ENCODE measurements around the gene SLC22A23.

DNA sequence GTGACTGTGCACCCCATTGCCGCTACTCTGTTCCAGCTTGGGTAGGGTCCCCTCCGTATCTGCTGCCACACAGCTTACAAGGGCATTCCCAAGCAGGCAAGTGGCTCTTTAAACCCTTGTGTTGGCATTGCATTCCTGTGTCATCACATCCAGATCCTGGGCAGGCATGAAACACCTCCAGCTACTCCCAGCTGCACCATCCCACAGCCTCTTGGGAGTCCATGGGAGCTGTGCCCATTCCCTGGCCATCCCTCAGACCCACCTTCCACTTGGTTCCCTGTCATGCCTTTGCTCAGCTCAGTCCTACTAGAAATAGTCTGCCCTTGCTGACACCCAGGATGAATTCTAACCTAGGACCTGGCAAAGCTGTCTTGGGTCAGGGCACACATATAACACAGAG lies 110.4 kb downstream of the SLC22A23 start:
- TF ChIP-seq, protein P1, sequence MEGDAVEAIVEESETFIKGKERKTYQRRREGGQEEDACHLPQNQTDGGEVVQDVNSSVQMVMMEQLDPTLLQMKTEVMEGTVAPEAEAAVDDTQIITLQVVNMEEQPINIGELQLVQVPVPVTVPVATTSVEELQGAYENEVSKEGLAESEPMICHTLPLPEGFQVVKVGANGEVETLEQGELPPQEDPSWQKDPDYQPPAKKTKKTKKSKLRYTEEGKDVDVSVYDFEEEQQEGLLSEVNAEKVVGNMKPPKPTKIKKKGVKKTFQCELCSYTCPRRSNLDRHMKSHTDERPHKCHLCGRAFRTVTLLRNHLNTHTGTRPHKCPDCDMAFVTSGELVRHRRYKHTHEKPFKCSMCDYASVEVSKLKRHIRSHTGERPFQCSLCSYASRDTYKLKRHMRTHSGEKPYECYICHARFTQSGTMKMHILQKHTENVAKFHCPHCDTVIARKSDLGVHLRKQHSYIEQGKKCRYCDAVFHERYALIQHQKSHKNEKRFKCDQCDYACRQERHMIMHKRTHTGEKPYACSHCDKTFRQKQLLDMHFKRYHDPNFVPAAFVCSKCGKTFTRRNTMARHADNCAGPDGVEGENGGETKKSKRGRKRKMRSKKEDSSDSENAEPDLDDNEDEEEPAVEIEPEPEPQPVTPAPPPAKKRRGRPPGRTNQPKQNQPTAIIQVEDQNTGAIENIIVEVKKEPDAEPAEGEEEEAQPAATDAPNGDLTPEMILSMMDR (optimal IDR thresholded peaks at IDR 0.05 in 1 of 3, IDR thresholded peaks at IDR 0.05 in 1 of 3, conservative IDR thresholded peaks at IDR 0.05 in 1 of 3; ENCODE audit: extremely low read depth in 1 of 3, insufficient read depth in 2 of 3, low read length in 3 of 3) = no peak
- no peak for TF ChIP-seq EZH2 (IDR thresholded peaks at IDR 0.05; ENCODE audit: low read length)

Measured in keratinocyte (primary cell).